GM23338 (cell line): Measurements from ENCODE around the gene LY86.

Experiments
- CREB1 ChIP-seq: fragments of 250-450 bp; sonication (Bioruptor Pico); IDR thresholded peaks from 2 replicates; pipeline ENCODE4 v1.5.0; 2020; ENCODE audit warnings: low read depth, mild to moderate bottlenecking, moderate library complexity
- EZH2 ChIP-seq: fragments of 200-600 bp; sonication (generic); IDR thresholded peaks from one replicate; pipeline ENCODE4 v1.8.0; 2017; ENCODE audit warnings: antibody characterized with exemption, mild to moderate bottlenecking, low read depth; ENCODE audit not compliant: unreplicated experiment
- EZH2phosphoT487 ChIP-seq: fragments of 200-600 bp; sonication (generic); IDR thresholded peaks from one replicate; pipeline ENCODE4 v1.8.1; 2018; ENCODE audit warnings: antibody characterized with exemption; ENCODE audit not compliant: unreplicated experiment
- JUNB ChIP-seq: IDR thresholded peaks from one replicate; pipeline ENCODE4 v1.6.1; 2016; ENCODE audit warnings: antibody characterized with exemption; ENCODE audit not compliant: unreplicated experiment
- POLR2AphosphoS5 ChIP-seq: IDR thresholded peaks from 2 replicates; pipeline ENCODE4 v1.6.1; 2016; ENCODE audit warnings: antibody characterized with exemption, low read depth
- ZNF114 ChIP-seq: fragments of 250-450 bp; sonication (Bioruptor Pico); IDR thresholded peaks from 2 replicates; pipeline ENCODE4 v1.5.0; 2020; ENCODE audit warnings: mild to moderate bottlenecking, moderate library complexity
- TF ChIP-seq, protein P1 (sequence below), 2 experiments: fragments of 200-600 bp in 1 of 2; sonication (generic) in 1 of 2; conservative IDR thresholded peaks; 2 replicates each; pipeline versions ENCODE4 v1.5.1 to v1.6.1; 2016 to 2017; ENCODE audit warnings: antibody characterized with exemption in 2 of 2, low read depth in 2 of 2, mild to moderate bottlenecking in 2 of 2, moderate library complexity in 1 of 2
- TF ChIP-seq, protein P2 (sequence below): IDR thresholded peaks from one replicate; pipeline ENCODE4 v1.6.1; 2018; ENCODE audit warnings: antibody characterized with exemption; ENCODE audit not compliant: unreplicated experiment
- TF ChIP-seq, protein P3 (sequence below): IDR thresholded peaks from 2 replicates; pipeline ENCODE4 v1.6.1; 2016; ENCODE audit warnings: antibody characterized with exemption

DNA sequence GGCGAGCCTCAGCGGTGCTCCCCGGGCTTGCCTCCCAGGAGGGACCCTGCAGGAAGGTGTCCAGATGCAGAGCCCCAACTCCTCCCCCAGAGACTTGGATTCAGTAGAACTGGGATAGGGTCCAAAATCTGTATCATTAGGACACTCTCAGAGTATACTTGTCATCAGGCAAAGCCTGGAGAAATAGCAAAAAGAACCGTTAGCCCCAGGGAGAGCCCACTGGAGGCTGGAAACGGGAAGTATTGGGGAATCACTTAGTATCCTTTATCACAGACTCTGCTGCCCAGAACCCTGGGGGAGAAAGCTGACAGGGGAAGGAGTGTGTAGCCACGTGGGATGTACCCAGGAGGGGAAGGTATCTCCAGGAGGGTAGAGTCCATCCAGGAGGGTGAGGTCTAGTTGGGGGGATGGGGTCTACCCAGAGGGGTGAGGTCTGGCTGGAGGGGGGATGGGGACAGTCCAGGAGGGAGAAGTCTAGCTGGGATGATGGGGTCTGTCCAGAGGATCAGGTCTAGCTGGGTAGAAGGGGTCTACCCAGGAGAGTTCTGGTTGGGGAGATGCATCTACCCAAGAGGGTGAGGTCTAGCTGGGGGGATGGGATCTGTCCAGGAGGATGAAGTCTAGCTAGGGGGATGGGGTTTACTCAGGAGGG, 107.2 kb downstream of the LY86 start:
- TF ChIP-seq POLR2AphosphoS5 (no peak), EZH2 (no peak), EZH2phosphoT487 (no peak), CREB1 (CRISPR knock-in tag) (no peak), JUNB (no peak), ZNF114 (CRISPR knock-in tag) (no peak)
- TF ChIP-seq, protein P1, sequence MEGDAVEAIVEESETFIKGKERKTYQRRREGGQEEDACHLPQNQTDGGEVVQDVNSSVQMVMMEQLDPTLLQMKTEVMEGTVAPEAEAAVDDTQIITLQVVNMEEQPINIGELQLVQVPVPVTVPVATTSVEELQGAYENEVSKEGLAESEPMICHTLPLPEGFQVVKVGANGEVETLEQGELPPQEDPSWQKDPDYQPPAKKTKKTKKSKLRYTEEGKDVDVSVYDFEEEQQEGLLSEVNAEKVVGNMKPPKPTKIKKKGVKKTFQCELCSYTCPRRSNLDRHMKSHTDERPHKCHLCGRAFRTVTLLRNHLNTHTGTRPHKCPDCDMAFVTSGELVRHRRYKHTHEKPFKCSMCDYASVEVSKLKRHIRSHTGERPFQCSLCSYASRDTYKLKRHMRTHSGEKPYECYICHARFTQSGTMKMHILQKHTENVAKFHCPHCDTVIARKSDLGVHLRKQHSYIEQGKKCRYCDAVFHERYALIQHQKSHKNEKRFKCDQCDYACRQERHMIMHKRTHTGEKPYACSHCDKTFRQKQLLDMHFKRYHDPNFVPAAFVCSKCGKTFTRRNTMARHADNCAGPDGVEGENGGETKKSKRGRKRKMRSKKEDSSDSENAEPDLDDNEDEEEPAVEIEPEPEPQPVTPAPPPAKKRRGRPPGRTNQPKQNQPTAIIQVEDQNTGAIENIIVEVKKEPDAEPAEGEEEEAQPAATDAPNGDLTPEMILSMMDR (conservative IDR thresholded peaks at IDR 0.05; ENCODE audit: low read depth in 2 of 2) = no peak
- TF ChIP-seq, protein P2, sequence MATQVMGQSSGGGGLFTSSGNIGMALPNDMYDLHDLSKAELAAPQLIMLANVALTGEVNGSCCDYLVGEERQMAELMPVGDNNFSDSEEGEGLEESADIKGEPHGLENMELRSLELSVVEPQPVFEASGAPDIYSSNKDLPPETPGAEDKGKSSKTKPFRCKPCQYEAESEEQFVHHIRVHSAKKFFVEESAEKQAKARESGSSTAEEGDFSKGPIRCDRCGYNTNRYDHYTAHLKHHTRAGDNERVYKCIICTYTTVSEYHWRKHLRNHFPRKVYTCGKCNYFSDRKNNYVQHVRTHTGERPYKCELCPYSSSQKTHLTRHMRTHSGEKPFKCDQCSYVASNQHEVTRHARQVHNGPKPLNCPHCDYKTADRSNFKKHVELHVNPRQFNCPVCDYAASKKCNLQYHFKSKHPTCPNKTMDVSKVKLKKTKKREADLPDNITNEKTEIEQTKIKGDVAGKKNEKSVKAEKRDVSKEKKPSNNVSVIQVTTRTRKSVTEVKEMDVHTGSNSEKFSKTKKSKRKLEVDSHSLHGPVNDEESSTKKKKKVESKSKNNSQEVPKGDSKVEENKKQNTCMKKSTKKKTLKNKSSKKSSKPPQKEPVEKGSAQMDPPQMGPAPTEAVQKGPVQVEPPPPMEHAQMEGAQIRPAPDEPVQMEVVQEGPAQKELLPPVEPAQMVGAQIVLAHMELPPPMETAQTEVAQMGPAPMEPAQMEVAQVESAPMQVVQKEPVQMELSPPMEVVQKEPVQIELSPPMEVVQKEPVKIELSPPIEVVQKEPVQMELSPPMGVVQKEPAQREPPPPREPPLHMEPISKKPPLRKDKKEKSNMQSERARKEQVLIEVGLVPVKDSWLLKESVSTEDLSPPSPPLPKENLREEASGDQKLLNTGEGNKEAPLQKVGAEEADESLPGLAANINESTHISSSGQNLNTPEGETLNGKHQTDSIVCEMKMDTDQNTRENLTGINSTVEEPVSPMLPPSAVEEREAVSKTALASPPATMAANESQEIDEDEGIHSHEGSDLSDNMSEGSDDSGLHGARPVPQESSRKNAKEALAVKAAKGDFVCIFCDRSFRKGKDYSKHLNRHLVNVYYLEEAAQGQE = no peak
- TF ChIP-seq, protein P3, sequence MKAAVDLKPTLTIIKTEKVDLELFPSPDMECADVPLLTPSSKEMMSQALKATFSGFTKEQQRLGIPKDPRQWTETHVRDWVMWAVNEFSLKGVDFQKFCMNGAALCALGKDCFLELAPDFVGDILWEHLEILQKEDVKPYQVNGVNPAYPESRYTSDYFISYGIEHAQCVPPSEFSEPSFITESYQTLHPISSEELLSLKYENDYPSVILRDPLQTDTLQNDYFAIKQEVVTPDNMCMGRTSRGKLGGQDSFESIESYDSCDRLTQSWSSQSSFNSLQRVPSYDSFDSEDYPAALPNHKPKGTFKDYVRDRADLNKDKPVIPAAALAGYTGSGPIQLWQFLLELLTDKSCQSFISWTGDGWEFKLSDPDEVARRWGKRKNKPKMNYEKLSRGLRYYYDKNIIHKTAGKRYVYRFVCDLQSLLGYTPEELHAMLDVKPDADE = no peak
